Activated CD8-positive, alpha-beta T cell treated with anti-CD3 and anti-CD28 coated beads for 36 hours (primary cell): ENCODE results near the gene HOXA10. TPM values are rescaled to one million over a fixed set of nuclear protein-coding genes. Genes with fewer than 3 reads are reported as not detected.

Experiments
- ATAC-seq: fragments of 200-7000 bp; cut with Tn5 transposase; one replicate; pipeline ENCODE4 v1.10.0; 2021; ENCODE audit warnings: mild to moderate bottlenecking, moderate library complexity
- CTCF ChIA-PET: fragments of 350-600 bp; sonication (Branson Sonifier 250); formaldehyde crosslinking; loops from one replicate; lab custom pipeline; 2021; ENCODE audit warnings: antibody characterized with exemption; lab: Charles Lee
- POLR2A ChIA-PET: fragments of 350-600 bp; sonication (Branson Sonifier 250); formaldehyde crosslinking; loops from one replicate; lab custom pipeline; 2021; ENCODE audit warnings: antibody characterized with exemption; lab: Charles Lee
- DNase-seq: peaks from one replicate; pipeline ENCODE4 v3.0.0-alpha.2; 2020
- H3K27ac Mint-ChIP-seq: one replicate; pipeline ENCODE4 v1.8.0; 2021; ENCODE audit warnings: mild to moderate bottlenecking, mixed read lengths
- H3K27me3 Mint-ChIP-seq: one replicate; pipeline ENCODE4 v1.8.0; 2021; ENCODE audit warnings: mixed read lengths
- H3K36me3 Mint-ChIP-seq: one replicate; pipeline ENCODE4 v1.8.0; 2021; ENCODE audit warnings: low read depth, mixed read lengths
- H3K4me1 Mint-ChIP-seq: one replicate; pipeline ENCODE4 v1.8.0; 2021; ENCODE audit warnings: low read depth, mixed read lengths
- H3K4me3 Mint-ChIP-seq: one replicate; pipeline ENCODE4 v1.8.0; 2021; ENCODE audit warnings: mild to moderate bottlenecking, moderate library complexity, mixed read lengths
- H3K9me3 Mint-ChIP-seq: one replicate; pipeline ENCODE4 v1.8.0; 2021; ENCODE audit warnings: mixed read lengths
- CTCF ChIP-seq: fragments of 200-600 bp; IDR thresholded peaks from one replicate; pipeline ENCODE4 v1.8.0; 2022; ENCODE audit warnings: antibody characterized with exemption, mild to moderate bottlenecking
- intact Hi-C: fragments of 100-400 bp; cut with micrococcal nuclease; formaldehyde crosslinking; loops from one replicate; pipeline ENCODE4 v1.10.0; 2022
- total RNA-seq, 2 experiments: library from RNA; stranded (reverse); gene quantifications; one replicate each; pipeline ENCODE4 v1.2.3, GENCODE V29; 2021

Gene HOXA10
- total RNA-seq, 2 experiments from 2014 or later = not detected

- intact Hi-C loops = no loop called here
- ChIA-PET POLR2A (no interaction called here), CTCF (interaction anchor here (1.0 to 1.6 kb wide), 3 partner anchors 22 to 879 kb away, joined by 3 to 5 read pairs (median 3); no protein-coding TSS in a partner anchor)
- no peaks in the 10 kb centered on the region for H3K36me3 Mint-ChIP-seq
- H3K4me1 Mint-ChIP-seq = no peaks in the 10 kb centered on the region
- H3K9me3 Mint-ChIP-seq = no peaks in the 10 kb centered on the region
- DNase-seq = no peak
- H3K27ac Mint-ChIP-seq = no peak overlapping the region
- no peak for TF ChIP-seq CTCF
- H3K27me3 Mint-ChIP-seq = peaks cover 66% of the 10 kb centered on the region
- ATAC-seq = no peak
- H3K4me3 Mint-ChIP-seq = no peak overlapping the region
These were observed 43.8 kb upstream of the HOXA10 start for GRCh38 chr7:27217951-27218350.

- ATAC-seq (no peak), DNase-seq (no peak)
- Mint-ChIP-seq H3K36me3 (no peaks in the 10 kb centered on the region), H3K27ac (no peak overlapping the region), H3K9me3 (no peaks in the 10 kb centered on the region), H3K27me3 (peaks cover 71% of the 10 kb centered on the region), H3K4me1 (peaks cover 6% of the 10 kb centered on the region), H3K4me3 (no peak overlapping the region)
- CTCF ChIA-PET = interaction anchor here (0.7 to 1.3 kb wide), 4 partner anchors 19 to 362 kb away, joined by 3 read pairs; no protein-coding TSS in a partner anchor
- POLR2A ChIA-PET = no interaction called here
- no peak for TF ChIP-seq CTCF
- intact Hi-C loops = no loop called here
These were observed 41.2 kb upstream of the HOXA10 start for GRCh38 chr7:27215356-27215755.

GRCh38 chr7:27214239-27214950 is 40.3 kb upstream of the HOXA10 start:
- intact Hi-C loops = no loop called here
- CTCF ChIA-PET = no interaction called here

GRCh38 chr7:27213433-27214238 is 39.5 kb upstream of the HOXA10 start:
- intact Hi-C loops = no loop called here
- Mint-ChIP-seq H3K27me3 (peaks cover 72% of the 10 kb centered on the region), H3K36me3 (no peaks in the 10 kb centered on the region), H3K9me3 (no peaks in the 10 kb centered on the region), H3K4me1 (peaks cover 8% of the 10 kb centered on the region), H3K27ac (no peak overlapping the region), H3K4me3 (no peak overlapping the region)
- DNase-seq (no peak), ATAC-seq (no peak)
- ChIA-PET POLR2A (no interaction called here), CTCF (no interaction called here)
- TF ChIP-seq CTCF = no peak

More at GRCh38 chr7:27214239-27214950, 40.3 kb upstream of the HOXA10 start:
- no peak for ATAC-seq
- peaks cover 70% of the 10 kb centered on the region for H3K27me3 Mint-ChIP-seq
- no peak for TF ChIP-seq CTCF
- no peak for DNase-seq
- H3K4me1 Mint-ChIP-seq = peaks cover 8% of the 10 kb centered on the region
- no peaks in the 10 kb centered on the region for H3K36me3 Mint-ChIP-seq
- POLR2A ChIA-PET = no interaction called here
- no peak overlapping the region for H3K4me3 Mint-ChIP-seq
- no peak overlapping the region for H3K27ac Mint-ChIP-seq
- no peaks in the 10 kb centered on the region for H3K9me3 Mint-ChIP-seq
